PC-3 (cell line): ENCODE results near the gene MLPH.

Experiments
- EZH2 ChIP-seq: fragments of 300-600 bp; sonication (generic); IDR thresholded peaks from one replicate; pipeline ENCODE4 v1.6.1; 2017; ENCODE audit warnings: antibody characterized with exemption, mild to moderate bottlenecking, low read length; ENCODE audit not compliant: unreplicated experiment
- TF ChIP-seq, protein P1 (sequence below): fragments of 300-600 bp; sonication (generic); conservative IDR thresholded peaks from 2 replicates; pipeline ENCODE4 v1.5.1; 2017; ENCODE audit warnings: antibody characterized with exemption, low read depth, mild to moderate bottlenecking, low read length

DNA sequence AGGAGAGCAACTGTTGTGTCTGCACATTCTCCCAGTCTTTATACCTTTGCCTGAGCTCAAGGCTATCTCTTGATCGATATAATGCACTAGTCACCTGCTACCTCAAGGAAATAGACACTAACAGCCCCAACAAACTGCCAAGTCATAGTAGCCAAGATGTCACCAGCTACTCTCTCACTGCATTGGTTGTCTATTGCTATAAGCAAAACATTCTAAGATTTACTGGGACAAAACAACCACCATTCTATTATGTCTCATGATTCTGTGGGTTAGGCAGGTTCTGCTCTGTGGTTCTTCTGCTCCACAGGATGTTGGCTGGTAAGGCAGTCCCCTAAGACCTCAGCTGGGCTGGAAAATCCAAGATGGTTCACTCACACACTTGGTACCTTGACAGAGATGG, 28.5 kb upstream of the MLPH start:
- TF ChIP-seq EZH2: no peak
- TF ChIP-seq, protein P1, sequence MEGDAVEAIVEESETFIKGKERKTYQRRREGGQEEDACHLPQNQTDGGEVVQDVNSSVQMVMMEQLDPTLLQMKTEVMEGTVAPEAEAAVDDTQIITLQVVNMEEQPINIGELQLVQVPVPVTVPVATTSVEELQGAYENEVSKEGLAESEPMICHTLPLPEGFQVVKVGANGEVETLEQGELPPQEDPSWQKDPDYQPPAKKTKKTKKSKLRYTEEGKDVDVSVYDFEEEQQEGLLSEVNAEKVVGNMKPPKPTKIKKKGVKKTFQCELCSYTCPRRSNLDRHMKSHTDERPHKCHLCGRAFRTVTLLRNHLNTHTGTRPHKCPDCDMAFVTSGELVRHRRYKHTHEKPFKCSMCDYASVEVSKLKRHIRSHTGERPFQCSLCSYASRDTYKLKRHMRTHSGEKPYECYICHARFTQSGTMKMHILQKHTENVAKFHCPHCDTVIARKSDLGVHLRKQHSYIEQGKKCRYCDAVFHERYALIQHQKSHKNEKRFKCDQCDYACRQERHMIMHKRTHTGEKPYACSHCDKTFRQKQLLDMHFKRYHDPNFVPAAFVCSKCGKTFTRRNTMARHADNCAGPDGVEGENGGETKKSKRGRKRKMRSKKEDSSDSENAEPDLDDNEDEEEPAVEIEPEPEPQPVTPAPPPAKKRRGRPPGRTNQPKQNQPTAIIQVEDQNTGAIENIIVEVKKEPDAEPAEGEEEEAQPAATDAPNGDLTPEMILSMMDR: no peak
